Cardiac muscle cell (in vitro differentiated cells and primary cell): ENCODE data around the gene FCHSD1. TPM values are rescaled to one million over a fixed set of nuclear protein-coding genes. Genes with fewer than 3 reads are reported as not detected.
A peak's percentile ranks its signal among the peaks of the same experiment; 100 is the strongest.

Experiments
- DNase-seq, 2 donors: peaks; one replicate each; pipeline versions ENCODE4 v3.0.0 to v3.0.0-alpha.2; 2010 to 2017; ENCODE audit warnings: low read depth in 1 of 2, low spot score in 1 of 2
- H3K27ac ChIP-seq: fragments of 200-600 bp; sonication (generic); 2 replicates; pipeline ENCODE4 v1.5.1; 2016
- H3K27me3 ChIP-seq: fragments of 200-600 bp; sonication (generic); 2 replicates; pipeline ENCODE4 v1.6.0; 2016; ENCODE audit warnings: control low read depth
- H3K36me3 ChIP-seq: fragments of 200-600 bp; sonication (generic); 2 replicates; pipeline ENCODE4 v1.5.1; 2016; ENCODE audit warnings: control low read depth
- H3K4me1 ChIP-seq: fragments of 200-600 bp; sonication (generic); 2 replicates; pipeline ENCODE4 v1.8.1; 2017; ENCODE audit warnings: low read depth, mild to moderate bottlenecking, mixed run types
- H3K4me3 ChIP-seq: fragments of 200-600 bp; sonication (generic); 2 replicates; pipeline ENCODE4 v1.5.1; 2016; ENCODE audit warnings: mild to moderate bottlenecking
- H3K9me3 ChIP-seq: fragments of 200-600 bp; sonication (generic); 2 replicates; pipeline ENCODE4 v1.5.1; 2017; ENCODE audit warnings: low read depth, mild to moderate bottlenecking, control low read depth
- CTCF ChIP-seq: IDR thresholded peaks from 2 replicates; pipeline ENCODE4 v1.5.1; 2012; ENCODE audit warnings: low read depth, mild to moderate bottlenecking, low read length
- polyA plus RNA-seq: library from polyadenylated mRNA; unstranded; fragments of >200 nt; fragmentation: Nextera tagmentation; extraction: Ambion mirVana; gene quantifications from 2 replicates; pipeline ENCODE4 v1.2.1, GENCODE V29; 2016
- total RNA-seq: library from RNA; depleted of rRNA; stranded (reverse); fragments of >200 nt; gene quantifications from 2 replicates; pipeline ENCODE4 v1.2.3, GENCODE V29; 2016

FCHSD1 gene
- total and polyA plus RNA-seq, 2 experiments from 2014 or later = 7.8 to 24.9 TPM

- DNase-seq = no peak
- H3K4me1 ChIP-seq = no peaks in the 10 kb centered on the region
- no peaks in the 10 kb centered on the region for H3K36me3 ChIP-seq
- peaks cover 9% of the 10 kb centered on the region for H3K27me3 ChIP-seq
- TF ChIP-seq CTCF = no peak
- H3K4me3 ChIP-seq = no peak overlapping the region
- no peak overlapping the region for H3K27ac ChIP-seq
- no peaks in the 10 kb centered on the region for H3K9me3 ChIP-seq
These were observed 11.7 kb downstream of the FCHSD1 start for GRCh38 chr5:141639357-141640050.

DNA sequence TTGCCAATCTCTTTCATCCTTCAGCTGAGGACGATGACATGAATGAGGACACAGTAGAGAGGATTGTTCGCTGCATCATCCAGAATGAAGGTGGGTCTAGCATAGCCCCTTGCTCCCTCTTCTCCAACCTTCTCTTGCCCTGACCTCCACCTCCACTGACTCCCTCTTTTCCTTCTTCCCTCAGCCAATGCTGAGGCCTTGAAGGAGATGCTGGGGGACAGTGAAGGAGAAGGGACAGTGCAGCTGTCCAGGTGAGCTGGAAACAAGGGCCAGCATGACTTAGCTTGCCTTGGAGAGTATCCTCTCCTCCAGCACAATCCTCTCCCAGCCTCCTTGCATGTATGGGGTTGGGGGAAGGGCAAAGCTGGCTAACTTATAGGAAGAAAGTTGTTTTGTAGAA, 12.4 kb downstream of the FCHSD1 start:
- TF ChIP-seq CTCF = no peak
- Histone ChIP-seq H3K4me1 (no peaks in the 10 kb centered on the region), H3K27ac (no peak overlapping the region), H3K36me3 (no peaks in the 10 kb centered on the region), H3K27me3 (peaks cover 9% of the 10 kb centered on the region), H3K4me3 (no peak overlapping the region), H3K9me3 (no peaks in the 10 kb centered on the region)
- DNase-seq = no peak

- peak overlapping the region; percentile 89 for H3K4me3 ChIP-seq
- no peaks in the 10 kb centered on the region for H3K36me3 ChIP-seq
- DNase-seq = peak; percentile 71 to 82
- no peak overlapping the region for H3K27ac ChIP-seq
- no peaks in the 10 kb centered on the region for H3K9me3 ChIP-seq
- TF ChIP-seq CTCF = peak; percentile 31
- no peaks in the 10 kb centered on the region for H3K4me1 ChIP-seq
- peaks cover 9% of the 10 kb centered on the region for H3K27me3 ChIP-seq
These were observed 13.3 kb downstream of the FCHSD1 start for GRCh38 chr5:141637767-141638419.

DNA sequence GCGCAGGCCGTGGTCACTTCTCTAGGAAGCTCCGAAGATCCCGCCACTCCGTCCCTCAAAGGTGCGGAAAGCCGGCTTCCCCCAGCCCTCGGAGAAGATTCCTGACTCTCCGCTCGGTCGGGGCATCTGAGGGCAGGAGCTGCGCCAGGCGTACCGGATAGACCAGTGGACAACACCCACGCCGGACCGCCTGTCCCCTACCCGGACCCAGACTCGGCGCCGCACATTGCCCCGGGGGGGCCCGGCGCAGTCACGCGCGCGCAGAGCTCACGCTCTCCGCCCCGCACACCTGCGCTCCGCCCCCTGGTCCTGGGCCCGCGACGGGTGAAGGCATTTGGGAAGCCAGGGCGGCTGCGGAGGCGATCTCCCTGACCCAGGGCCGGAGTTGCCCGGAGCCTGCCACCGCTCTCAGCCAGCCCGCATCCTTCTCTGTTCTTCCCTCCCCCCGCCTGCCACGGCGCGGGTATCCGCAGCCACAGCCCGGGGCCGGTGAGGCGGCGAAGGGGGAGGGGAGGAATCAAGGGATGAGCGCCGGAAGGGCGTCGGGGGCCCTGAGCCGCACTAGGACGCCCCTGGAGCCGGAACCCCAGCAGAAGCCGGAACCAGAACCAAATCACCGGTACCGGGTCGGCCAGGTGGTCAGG, 14.0 kb downstream of the FCHSD1 start:
- Histone ChIP-seq H3K27me3 (peaks cover 9% of the 10 kb centered on the region), H3K27ac (no peak overlapping the region), H3K9me3 (no peaks in the 10 kb centered on the region), H3K36me3 (no peaks in the 10 kb centered on the region), H3K4me1 (no peaks in the 10 kb centered on the region), H3K4me3 (peak overlapping the region; percentile 89)
- DNase-seq = peak in 1 of 2 donors; percentile 6
- TF ChIP-seq CTCF = no peak

- Histone ChIP-seq H3K27ac (peak within 1 kb of the TSS; percentile 86), H3K9me3 (no peaks in the 10 kb centered on the region)
These were observed 14.7 kb downstream of the FCHSD1 start, which contains the start of the genes HDAC3 and RELL2 for GRCh38 chr5:141636413-141637122. Gene HDAC3 (minus strand): TSS chr5:141636849. CDS start chr5:141636790, 59 bp downstream. Gene RELL2 (plus strand): TSS chr5:141636997. CDS start chr5:141638226, 1,229 bp downstream.

More at GRCh38 chr5:141636413-141637122, 14.7 kb downstream of the FCHSD1 start, which contains the start of the genes HDAC3 and RELL2:
- Histone ChIP-seq H3K27me3 (peaks cover 9% of the 10 kb centered on the region), H3K36me3 (no peaks in the 10 kb centered on the region), H3K4me3 (peak within 1 kb of the TSS; percentile 89), H3K4me1 (no peaks in the 10 kb centered on the region)
- TF ChIP-seq CTCF = no peak
- DNase-seq = peak; percentile 92 to 94
